ENCODE measurements around the gene ELAVL1. TPM values are rescaled to one million over a fixed set of nuclear protein-coding genes. Genes with fewer than 3 reads are reported as not detected.

The ELAVL1 gene
- polyA plus RNA-seq, 1 of the 3 experiments (the other 2 are of a cell fraction): 49.6 TPM

DNA sequence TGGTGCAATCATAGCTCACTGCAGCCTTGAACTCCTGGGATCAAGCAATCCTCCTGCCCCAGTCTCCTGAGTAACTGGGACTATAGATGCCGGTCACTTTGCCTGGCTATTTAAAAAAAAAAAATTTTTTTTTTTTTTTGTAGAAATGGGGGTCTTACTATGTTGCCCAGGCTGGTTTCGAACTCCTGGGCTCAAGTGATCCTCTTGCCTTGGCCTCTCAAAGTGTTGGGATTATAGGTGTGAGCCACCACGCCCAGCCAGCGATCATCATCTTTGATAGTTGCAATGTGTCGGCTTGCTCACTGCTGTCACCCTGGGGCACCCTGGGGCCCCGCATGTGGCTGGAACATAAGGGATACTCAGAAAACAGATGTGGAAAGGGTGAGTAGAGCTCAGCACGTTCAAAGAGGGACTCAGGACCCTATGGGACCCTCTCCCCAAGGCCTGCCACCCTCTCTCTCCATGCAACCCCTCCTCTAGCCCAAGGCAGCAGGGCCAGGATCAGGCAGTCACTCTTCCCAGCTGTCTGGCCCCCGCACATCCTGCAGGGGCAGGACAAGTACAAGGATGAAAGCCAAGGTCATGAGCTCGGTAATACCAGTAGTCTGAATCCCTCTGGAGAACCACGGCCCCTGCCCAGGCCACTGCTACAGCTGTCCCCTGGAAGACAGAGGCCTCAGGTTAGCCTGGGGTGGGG lies 40.6 kb upstream of the ELAVL1 start:
- Histone ChIP-seq H3K36me3 (replicated peaks in 1 of 2; ENCODE audit: control insufficient read depth in 1 of 2, insufficient read depth in 2 of 2, low read length in 1 of 2) (no peaks in the 10 kb centered on the region), H3K79me2 (ENCODE audit: insufficient read depth) (no peaks in the 10 kb centered on the region), H3K27me3 (ENCODE audit: insufficient read depth) (no peaks in the 10 kb centered on the region; the same call in 1 of the 2 replicates), H3K27ac (ENCODE audit: low read depth in 2 of 2, low read length in 1 of 2) (no peak overlapping the region), H3K9me2 (no peaks in the 10 kb centered on the region), H3F3A (replicated peaks; ENCODE audit: insufficient read depth) (no peaks in the 10 kb centered on the region), H3K4me1 (ENCODE audit: control insufficient read depth in 1 of 2, insufficient read depth in 2 of 2, low read depth in 1 of 2, low read length in 1 of 2) (peaks cover 0 to 4% of the 10 kb centered on the region in 2 experiments; a peak in 1 of 4 replicates), H3K4me3 (ENCODE audit: low read depth in 2 of 2, low read length in 1 of 2) (no peak overlapping the region), H4K20me1 (ENCODE audit: insufficient read depth) (no peaks in the 10 kb centered on the region), H3K9me3 (no peaks in the 10 kb centered on the region), H3K4me2 (no peak overlapping the region), H2AFZ (ENCODE audit: low read depth) (no peak overlapping the region), H3K9ac (no peak overlapping the region)
- no peak for TF ChIP-seq NRF1 (IDR thresholded peaks at IDR 0.05; ENCODE audit: low read depth, low read length)
- TF ChIP-seq FOXM1 (IDR thresholded peaks at IDR 0.05; ENCODE audit: low read depth): no peak
- TF ChIP-seq, protein P1, sequence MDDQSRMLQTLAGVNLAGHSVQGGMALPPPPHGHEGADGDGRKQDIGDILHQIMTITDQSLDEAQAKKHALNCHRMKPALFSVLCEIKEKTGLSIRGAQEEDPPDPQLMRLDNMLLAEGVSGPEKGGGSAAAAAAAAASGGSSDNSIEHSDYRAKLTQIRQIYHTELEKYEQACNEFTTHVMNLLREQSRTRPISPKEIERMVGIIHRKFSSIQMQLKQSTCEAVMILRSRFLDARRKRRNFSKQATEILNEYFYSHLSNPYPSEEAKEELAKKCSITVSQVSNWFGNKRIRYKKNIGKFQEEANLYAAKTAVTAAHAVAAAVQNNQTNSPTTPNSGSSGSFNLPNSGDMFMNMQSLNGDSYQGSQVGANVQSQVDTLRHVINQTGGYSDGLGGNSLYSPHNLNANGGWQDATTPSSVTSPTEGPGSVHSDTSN (IDR thresholded peaks at IDR 0.05): no peak
- TF ChIP-seq, protein P2, sequence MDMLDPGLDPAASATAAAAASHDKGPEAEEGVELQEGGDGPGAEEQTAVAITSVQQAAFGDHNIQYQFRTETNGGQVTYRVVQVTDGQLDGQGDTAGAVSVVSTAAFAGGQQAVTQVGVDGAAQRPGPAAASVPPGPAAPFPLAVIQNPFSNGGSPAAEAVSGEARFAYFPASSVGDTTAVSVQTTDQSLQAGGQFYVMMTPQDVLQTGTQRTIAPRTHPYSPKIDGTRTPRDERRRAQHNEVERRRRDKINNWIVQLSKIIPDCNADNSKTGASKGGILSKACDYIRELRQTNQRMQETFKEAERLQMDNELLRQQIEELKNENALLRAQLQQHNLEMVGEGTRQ (IDR thresholded peaks at IDR 0.05; ENCODE audit: borderline replicate concordance, low read depth, low read length): no peak
- TF ChIP-seq, protein P3, sequence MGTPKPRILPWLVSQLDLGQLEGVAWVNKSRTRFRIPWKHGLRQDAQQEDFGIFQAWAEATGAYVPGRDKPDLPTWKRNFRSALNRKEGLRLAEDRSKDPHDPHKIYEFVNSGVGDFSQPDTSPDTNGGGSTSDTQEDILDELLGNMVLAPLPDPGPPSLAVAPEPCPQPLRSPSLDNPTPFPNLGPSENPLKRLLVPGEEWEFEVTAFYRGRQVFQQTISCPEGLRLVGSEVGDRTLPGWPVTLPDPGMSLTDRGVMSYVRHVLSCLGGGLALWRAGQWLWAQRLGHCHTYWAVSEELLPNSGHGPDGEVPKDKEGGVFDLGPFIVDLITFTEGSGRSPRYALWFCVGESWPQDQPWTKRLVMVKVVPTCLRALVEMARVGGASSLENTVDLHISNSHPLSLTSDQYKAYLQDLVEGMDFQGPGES (IDR thresholded peaks at IDR 0.05; ENCODE audit: low read depth, low read length): no peak
- no peak for TF ChIP-seq FOXJ3 (CRISPR knock-in tag; IDR thresholded peaks at IDR 0.05)
- no peak for TF ChIP-seq RFX5 (IDR thresholded peaks at IDR 0.05; ENCODE audit: low read length)
- no peak for TF ChIP-seq TEAD4 (IDR thresholded peaks at IDR 0.05; ENCODE audit: borderline replicate concordance, insufficient read depth)
- no peak for TF ChIP-seq TCF12 (IDR thresholded peaks at IDR 0.05)
- TF ChIP-seq NFIC (IDR thresholded peaks at IDR 0.05; ENCODE audit: borderline replicate concordance): no peak
- TF ChIP-seq, protein P4, sequence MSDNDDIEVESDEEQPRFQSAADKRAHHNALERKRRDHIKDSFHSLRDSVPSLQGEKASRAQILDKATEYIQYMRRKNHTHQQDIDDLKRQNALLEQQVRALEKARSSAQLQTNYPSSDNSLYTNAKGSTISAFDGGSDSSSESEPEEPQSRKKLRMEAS (IDR thresholded peaks at IDR 0.05; ENCODE audit: low read depth): no peak
- no peak for TF ChIP-seq RCOR1 (IDR thresholded peaks at IDR 0.05; ENCODE audit: low read length)
- TF ChIP-seq RXRA (IDR thresholded peaks at IDR 0.05; ENCODE audit: borderline replicate concordance, low read depth): no peak
- TF ChIP-seq CHD2 (IDR thresholded peaks at IDR 0.05; ENCODE audit: low read length, partially characterized antibody): no peak
- no peak for TF ChIP-seq YY1 (IDR thresholded peaks at IDR 0.05; ENCODE audit: low read depth)
- no peak for TF ChIP-seq GATA2 (CRISPR knock-in tag; IDR thresholded peaks at IDR 0.05)
- no peak for TF ChIP-seq EP300 (IDR thresholded peaks at IDR 0.05; ENCODE audit: borderline replicate concordance in 1 of 2, low read depth in 1 of 2, low read length in 1 of 2)
- TF ChIP-seq, protein P5, sequence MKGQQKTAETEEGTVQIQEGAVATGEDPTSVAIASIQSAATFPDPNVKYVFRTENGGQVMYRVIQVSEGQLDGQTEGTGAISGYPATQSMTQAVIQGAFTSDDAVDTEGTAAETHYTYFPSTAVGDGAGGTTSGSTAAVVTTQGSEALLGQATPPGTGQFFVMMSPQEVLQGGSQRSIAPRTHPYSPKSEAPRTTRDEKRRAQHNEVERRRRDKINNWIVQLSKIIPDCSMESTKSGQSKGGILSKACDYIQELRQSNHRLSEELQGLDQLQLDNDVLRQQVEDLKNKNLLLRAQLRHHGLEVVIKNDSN (IDR thresholded peaks at IDR 0.05; ENCODE audit: borderline replicate concordance, low read depth): no peak
- no peak for TF ChIP-seq RAD21 (IDR thresholded peaks at IDR 0.05; ENCODE audit: low read length)
- TF ChIP-seq EZH2phosphoT487 (IDR thresholded peaks at IDR 0.05; ENCODE audit: borderline replicate concordance, low read depth): no peak
- POLR2A ChIA-PET: no interaction called here
- DNase-seq: no peak
- CTCF ChIA-PET: interaction anchor here (1.1 to 1.6 kb wide), 3 partner anchors 17 to 113 kb away, joined by 3 to 7 read pairs (median 4); no protein-coding TSS in a partner anchor
- 65% methylated on average over 9 of the region's 10 CpGs for whole genome bisulfite sequencing (ENCODE audit: low lambda C conversion rate)

Data from SK-N-SH (cell line).